KG1 (cell line): ENCODE results near the gene GP9.

Source experiments
- DNase-seq: peaks from one replicate; lab custom pipeline; 2025; lab: John Stamatoyannopoulos, UW

GP9 gene

DNA sequence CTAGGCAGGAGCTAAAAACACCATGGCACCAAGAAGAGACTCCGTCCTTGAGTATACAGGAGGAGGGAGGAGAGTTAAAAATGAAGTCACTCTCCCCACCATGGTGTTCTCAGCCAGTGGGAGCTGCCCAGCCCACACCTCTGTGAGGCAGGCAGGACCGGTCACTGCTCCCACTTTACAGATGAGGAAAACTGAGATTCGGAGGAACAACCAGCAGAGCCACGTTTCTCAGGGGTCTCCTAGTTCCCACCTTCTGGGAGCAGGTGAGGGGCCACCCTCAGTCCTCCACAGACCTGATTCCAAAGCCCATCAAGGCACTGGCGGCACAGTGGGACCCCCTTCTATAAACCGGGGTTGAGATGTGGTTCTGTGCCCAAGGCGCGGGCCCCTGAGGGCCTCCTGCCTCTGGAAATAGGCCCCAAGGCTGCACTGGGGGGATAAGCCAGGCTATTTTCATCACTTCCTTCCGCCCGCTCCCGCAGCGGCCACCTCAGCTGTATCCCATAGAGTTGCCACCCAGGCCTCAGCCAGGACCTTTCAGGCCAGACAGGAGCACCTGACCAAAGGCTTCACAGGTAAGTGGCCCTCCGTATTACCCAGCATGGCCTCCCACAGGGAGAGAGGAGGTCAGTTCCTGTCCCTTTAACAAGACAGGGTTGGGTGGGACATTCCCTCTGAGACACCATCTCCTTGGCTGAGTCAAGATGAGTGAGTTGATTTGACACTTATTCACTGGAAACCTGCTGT lies at the start of gene GP9:
GP9 (plus strand) TSS at position 504 of the 747 bp plus-strand sequence. CDS start 961 bp downstream, outside the sequence.
- DNase-seq, result no peak

GRCh38 chr3:129013491-129013891 lies 47.1 kb upstream of the GP9 start:
- DNase-seq, result no peak

DNA sequence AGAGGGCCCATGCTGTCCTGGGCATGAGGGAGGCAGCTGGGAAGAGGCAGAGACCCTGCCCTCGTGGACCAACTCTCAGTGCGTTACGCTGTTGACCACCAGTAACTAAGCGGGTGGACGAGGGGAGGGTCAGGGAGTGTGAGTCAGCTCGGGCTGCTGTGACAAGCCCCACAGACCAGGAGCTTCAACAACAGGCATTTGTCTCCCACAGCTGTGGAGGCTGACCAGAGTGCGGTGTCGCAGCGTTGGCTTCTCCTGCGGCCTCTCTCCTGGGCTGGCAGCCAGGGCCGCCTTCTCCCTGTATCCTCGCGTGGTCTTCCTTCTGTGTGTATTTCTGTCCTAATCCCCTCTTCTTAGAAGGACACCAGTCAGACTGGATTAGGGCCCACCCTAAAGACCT lies 46.4 kb upstream of the GP9 start:
- DNase-seq, result no peak

- no peak for DNase-seq
Measured at GRCh38 chr3:129014793-129015345, 45.7 kb upstream of the GP9 start.

GRCh38 chr3:129015388-129016105 lies 45.0 kb upstream of the GP9 start:
- DNase-seq, result peak; percentile 52

DNA sequence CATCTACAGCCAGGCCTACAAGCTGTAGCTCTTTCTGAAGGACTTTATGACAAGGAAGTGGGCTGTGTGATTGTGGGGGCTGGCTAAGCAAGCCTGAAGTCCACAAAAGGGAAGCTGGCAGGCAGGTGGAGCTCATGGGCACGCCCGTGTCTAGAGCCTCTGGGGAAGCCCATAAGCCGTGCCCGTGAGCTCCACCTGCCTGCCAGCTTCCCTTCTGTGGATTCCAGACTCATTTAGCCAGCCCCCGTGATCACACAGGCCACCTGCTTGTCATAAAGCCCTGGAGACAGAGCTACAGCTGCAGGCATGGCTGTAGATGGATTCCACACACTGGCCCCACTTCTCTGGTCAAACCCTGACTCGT lies 44.2 kb upstream of the GP9 start:
- peak; percentile 71 for DNase-seq

DNA sequence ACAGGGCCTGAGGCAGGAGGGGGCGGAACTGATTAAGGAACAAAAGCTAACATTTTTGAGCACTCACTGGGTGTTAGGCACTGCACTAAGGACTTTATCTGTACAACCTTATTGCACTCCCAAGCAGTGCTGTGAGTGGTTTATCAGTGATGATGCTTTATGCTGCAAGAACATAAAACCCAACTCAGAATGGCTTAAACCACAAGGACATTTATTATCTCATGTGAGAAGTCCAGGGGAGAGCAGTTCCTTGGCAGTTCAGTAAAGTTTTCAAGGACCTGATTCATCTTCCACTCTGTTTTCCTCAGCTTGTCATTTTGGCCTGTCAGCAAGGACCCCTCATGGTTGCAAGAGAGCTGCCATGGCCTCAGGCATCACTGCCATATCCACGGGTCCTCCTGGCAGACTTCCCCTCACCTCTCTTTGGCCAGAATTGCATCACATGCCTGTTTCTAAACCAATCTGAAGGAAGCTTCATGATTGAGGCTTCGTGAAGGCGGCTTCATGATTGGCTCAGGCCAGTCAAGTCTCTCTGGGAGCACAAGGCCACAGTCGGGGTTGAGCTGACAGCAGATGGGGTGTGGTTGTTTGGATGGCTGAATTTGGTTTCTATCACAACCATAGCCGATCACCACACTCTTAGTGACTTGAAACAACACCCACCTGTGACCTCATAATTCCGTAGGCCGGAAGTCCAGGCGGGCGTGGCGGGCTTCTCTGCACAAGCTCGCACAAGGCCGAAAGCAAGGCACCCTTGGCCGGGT lies 43.7 kb upstream of the GP9 start:
- no peak for DNase-seq

GRCh38 chr3:129017484-129017899 lies 43.1 kb upstream of the GP9 start:
- no peak for DNase-seq

DNA sequence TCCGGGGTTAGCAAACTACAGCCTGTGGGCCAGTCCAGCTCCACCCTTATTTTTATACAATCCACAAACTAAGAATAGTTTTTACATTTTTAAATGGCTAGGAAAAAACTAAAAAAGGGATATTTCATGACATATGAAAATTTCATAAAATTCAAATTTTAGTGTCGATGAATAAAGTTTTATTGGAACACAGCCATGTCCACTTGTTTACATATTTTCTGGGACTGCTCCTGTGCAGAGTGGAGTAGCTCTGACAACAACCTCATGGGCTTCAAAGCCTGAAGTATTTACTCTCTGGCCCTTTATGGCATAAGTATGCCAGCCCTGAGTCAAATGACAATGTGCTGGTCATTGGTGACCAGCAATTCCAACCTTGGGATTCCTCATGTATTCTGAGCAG lies 42.3 kb upstream of the GP9 start:
- no peak for DNase-seq

DNA sequence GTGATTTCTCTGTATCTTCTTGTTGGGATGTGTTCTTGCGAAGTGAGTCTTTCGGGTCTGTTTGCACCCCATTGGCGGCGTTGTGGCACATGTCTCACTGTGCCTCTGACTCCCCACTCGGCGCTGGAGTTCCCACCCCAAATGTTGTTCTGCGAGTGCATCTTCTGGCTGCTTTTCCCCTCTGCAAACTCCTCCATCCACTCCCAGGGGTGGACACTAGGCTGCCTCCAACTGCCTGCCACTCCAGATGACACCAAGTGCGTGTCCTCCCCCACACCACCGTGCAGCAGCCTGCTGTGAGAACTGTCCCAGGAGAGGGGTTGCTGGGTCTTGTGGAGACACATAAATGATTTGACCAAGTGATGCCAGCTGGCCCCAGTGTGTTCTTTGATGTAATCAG lies 41.8 kb upstream of the GP9 start:
- DNase-seq, result no peak

DNA sequence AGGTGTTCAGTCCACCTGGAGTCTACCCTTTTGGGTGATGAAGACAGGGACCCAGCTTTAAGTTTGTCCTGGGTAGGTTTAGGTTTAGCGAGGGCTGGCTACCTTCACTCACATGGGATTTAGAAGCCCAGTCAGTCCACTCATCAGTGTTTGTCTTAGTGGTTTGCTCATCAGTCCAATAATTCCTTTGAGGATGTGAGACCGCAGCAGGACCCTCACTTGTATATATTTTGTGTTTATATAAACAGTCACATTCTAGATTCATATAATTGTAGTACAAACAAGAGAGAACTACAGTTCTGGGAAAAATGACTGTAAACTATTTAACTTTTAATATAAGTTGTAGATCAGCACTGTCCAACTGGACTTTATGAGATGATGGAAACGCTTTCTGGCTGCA lies 41.3 kb upstream of the GP9 start:
- no peak for DNase-seq

DNA sequence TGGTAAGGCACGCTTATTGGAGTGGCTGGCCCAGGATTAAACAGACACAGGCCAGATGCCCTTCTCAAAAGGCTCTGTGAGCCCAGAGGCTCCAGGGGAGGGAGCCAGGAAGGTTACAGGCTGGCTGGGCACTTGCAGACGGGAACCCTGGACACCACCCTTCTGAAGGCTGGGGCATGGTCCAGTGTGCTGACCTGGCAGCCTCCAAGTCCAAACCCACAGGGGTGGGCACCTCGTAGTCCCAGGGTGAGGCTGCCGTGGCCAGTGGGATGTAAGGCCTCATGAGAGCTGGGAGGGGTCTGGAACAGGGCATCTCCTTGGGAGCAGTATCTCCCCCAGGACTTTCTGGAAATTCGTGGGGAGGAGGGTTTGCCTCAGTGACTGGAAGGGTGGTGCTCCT lies 39.9 kb upstream of the GP9 start:
- no peak for DNase-seq

GRCh38 chr3:129021140-129021551 lies 39.4 kb upstream of the GP9 start:
- no peak for DNase-seq

- no peak for DNase-seq
Measured at GRCh38 chr3:129022114-129023007, 38.2 kb upstream of the GP9 start.

- DNase-seq, result no peak
Measured at GRCh38 chr3:129023008-129023358, 37.6 kb upstream of the GP9 start.

DNA sequence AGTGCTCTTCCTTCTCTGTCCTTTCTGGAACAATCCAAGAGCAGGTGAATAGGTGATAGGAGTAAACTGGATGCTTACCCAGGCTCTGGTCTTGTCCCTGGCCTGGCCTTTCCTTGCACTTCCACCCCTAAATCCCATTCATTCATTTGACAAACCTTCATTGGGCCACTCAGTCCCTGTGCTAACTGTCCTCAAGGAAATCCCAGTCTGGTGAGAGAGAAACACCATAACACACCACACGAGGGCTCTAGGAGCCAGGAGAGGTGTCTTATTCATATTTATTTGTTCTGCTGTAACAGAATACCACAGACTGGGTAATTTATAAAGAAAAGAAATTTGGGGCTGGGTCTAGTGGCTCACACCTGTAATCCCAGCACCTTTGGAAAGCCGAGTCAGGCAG lies 36.7 kb upstream of the GP9 start:
- no peak for DNase-seq

- no peak for DNase-seq
Measured at GRCh38 chr3:129025108-129025507, 35.5 kb upstream of the GP9 start.

DNA sequence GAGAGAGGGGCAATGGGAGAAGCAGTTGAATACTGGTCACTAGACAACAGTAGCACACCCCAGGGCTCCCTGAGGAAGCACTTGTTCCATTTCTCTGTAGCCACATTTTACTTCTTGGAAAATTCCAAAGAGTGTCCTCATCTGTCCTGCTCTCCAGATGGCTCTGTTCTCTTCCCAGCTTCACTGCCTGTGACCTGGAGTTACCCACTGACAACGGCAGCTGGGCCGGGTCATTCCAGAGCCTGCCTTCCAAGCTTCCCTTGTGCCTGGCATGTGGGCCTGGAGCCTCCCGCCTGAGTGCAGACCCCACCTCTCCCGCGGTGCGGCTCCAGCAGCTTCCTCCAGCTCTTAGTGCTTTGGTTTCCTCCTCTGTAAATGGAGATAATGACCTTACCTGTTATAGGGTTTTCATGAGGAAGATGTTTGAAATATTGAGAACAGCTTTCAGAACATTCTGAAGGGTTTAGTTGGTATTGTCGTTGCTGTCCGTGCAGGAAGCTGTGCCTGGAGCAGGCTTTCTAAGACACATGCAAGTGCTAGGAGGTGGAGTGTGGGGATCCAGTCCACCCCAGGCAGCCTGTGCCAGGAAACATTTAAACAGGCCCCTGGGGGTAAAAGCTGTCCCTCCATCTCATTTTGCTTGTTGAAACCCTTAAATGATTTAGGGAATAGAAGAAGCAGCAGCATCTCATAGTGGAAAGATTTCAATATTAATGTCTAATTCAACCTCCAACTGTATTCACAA lies 34.7 kb upstream of the GP9 start:
- no peak for DNase-seq

DNA sequence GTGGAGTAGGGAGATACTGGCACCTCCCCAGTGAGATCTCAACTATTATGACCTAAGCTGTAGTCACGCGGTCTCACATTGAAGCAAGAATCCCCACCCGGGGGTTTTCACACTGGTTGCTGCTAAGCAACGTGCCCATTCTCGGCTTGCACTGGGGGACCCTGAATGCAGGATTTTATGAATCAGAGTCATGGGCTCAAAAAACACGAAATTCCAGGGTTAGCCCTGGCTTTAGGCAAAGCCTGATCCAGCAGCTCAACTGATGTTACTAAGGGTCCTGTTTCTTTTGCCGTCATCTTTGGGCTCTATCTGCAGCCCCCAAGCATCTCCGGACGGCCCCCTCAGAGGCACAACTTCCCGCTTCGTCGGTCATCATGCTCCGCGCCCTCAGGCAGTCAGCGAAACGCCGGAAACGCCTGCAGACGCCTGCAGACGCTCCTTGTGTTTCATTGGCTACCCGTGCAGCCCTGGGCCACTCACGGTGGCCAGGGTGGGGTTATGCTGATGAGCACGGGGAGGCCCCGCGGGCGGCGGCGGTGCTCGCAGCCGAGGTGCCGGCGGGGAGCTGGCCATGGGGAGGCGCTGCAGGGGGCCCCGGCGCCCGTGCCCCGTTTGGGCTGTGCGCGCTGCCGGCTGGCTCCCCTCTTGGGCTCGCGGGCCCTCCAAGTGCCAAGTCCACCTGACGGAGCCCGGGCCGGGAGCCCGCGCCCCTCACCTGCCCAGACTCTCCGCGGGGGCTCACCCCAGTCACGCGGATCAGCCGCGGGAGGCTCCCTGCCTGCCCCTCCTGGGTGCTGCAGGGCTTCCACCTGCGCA lies 33.6 kb upstream of the GP9 start:
- peak; percentile 70 for DNase-seq

DNA sequence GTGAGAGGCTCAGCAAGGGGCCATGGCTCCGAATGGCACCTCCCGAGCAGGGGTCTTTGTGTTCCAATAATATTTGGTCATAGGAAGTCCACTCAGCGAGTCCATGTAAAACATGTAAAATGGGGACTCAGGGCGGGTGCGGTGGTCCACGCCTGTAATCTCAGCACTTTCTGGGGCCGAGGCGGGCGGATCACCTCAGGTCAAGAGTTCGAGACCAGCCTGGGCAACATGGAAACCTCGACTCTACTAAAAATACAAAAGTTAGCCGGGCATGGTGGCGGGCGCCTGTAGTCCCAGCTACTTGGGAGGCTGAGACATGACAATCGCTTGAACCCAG lies 33.1 kb upstream of the GP9 start:
- DNase-seq, result no peak
